ENCODE measurements around the gene HSD17B2.
"Not testable (repeated sequence)": the region's sequence is repeated elsewhere in the genome, so short reads cannot be mapped to it uniquely, and the experiment has no call there.

Gene HSD17B2

GRCh38 chr16:82134846-82135245 is 99.8 kb downstream of the HSD17B2 start:
- DNase-seq (ENCODE audit: low read depth in 3 of 3): no peak

GRCh38 chr16:82135844-82136243 is 100.8 kb downstream of the HSD17B2 start:
- no peak for DNase-seq (ENCODE audit: low read depth in 3 of 3)

GRCh38 chr16:82136956-82137821 is 102.1 kb downstream of the HSD17B2 start:
- no peak for DNase-seq (ENCODE audit: low read depth in 3 of 3)

DNA sequence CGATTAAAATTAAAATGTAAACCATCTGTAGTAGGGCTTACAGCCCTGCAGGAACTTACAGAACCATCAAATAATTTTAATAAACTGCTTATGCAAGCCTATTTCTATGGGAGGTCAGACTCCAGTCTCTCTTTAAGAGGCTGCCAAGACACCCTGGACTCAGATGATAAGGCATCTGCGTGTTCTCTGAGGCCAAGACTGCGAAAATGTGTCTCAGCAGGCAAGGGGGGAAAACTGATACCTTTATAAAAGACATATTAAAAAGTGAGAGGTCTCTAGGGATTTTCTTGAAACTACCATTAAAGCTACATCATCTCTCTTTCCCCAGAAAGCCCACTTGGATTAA is 102.7 kb downstream of the HSD17B2 start:
- no peak for DNase-seq (ENCODE audit: low read depth in 3 of 3)

GRCh38 chr16:82138478-82139285 is 103.6 kb downstream of the HSD17B2 start:
- no peak for DNase-seq (ENCODE audit: low read depth in 3 of 3)

- DNase-seq (ENCODE audit: low read depth in 3 of 3): not testable (repeated sequence)
These were observed 104.2 kb downstream of the HSD17B2 start for GRCh38 chr16:82139286-82139571.

DNA sequence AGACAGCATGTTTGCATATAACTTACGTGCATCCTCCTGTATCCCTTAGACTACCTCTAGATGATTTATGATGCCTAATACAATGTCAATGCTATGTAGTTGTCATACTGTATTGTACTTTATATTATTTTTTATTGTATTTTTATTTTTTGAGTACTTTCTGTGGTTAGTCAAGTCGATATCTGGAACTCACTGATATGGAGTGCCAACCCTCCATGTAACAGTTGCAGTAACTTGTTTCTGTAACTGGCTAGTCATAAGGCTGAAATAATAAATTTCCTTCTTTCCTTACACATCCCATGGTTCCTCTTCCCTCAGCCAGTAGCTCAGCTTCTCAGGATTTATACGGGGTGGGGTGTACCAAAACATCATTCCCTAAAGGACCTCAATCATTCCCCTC is 111.5 kb downstream of the HSD17B2 start:
- DNase-seq (ENCODE audit: low read depth in 3 of 3): no peak

GRCh38 chr16:82146957-82147356 is 111.9 kb downstream of the HSD17B2 start:
- DNase-seq (ENCODE audit: low read depth in 3 of 3): no peak

DNA sequence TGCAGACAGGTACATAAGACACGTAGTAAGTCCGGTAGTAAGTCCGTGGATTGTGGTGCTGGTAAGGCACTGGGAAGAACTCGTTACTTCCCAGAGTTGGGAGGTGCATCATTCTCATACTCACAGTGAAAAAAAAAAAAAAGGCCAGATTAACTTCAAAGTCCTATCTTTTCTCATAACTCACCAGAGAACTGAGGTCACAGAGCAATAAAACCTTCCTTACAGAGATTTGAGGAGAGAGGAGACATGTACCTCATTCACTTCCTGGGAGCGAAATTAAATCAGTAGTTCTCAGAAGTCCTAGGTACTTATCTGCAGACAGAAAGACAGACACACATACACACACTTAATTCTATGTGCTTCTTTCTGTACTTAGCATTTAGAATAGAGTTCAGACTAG is 112.5 kb downstream of the HSD17B2 start:
- DNase-seq (ENCODE audit: low read depth in 3 of 3): no peak

Data from stimulated activated CD4-positive, alpha-beta T cell treated with anti-CD3 and anti-CD28 coated beads, TNF-alpha, amount 100 ng/mL, for 4 hours (primary cell).